Mucosa of rectum (tissue), 2 donors: ENCODE measurements around the gene TMEFF2.
A peak's percentile ranks its signal among the peaks of the same experiment; 100 is the strongest.

Experiments used
- H3K27ac ChIP-seq, 2 donors: one replicate each; pipeline ENCODE4 v1.7.0; 2013; ENCODE audit warnings: inconsistent platforms in 2 of 2, low read depth in 2 of 2, low read length in 2 of 2
- H3K27me3 ChIP-seq, 2 donors: one replicate each; pipeline ENCODE4 v1.7.0; 2013; ENCODE audit warnings: low read length in 2 of 2; ENCODE audit not compliant: control insufficient read depth in 2 of 2, insufficient read depth in 2 of 2
- H3K36me3 ChIP-seq, 2 donors: one replicate each; pipeline ENCODE4 v1.7.0; 2013; ENCODE audit warnings: low read length in 2 of 2; ENCODE audit not compliant: control insufficient read depth in 2 of 2, insufficient read depth in 2 of 2
- H3K4me1 ChIP-seq, 2 donors: one replicate each; pipeline ENCODE4 v1.7.0; 2013; ENCODE audit warnings: low read length in 2 of 2, mild to moderate bottlenecking in 1 of 2; ENCODE audit not compliant: control insufficient read depth in 2 of 2, insufficient read depth in 2 of 2
- H3K4me3 ChIP-seq, 2 donors: one replicate each; pipeline ENCODE4 v1.7.0; 2013; ENCODE audit warnings: low read length in 2 of 2
- H3K9ac ChIP-seq, 2 donors: one replicate each; pipeline ENCODE4 v1.7.0; 2013; ENCODE audit warnings: low read length in 2 of 2, low read depth in 1 of 2, mild to moderate bottlenecking in 1 of 2
- H3K9me3 ChIP-seq, 2 donors: one replicate each; pipeline ENCODE4 v1.7.0; 2013; ENCODE audit warnings: low read length in 2 of 2; ENCODE audit not compliant: control insufficient read depth in 2 of 2
- donor health status: healthy.
- donor health status: Normal muscosa, but diverticular disease.

The TMEFF2 gene

GRCh38 chr2:192206399-192206798 is 11.7 kb upstream of the TMEFF2 start:
- H3K9ac ChIP-seq = no peak overlapping the region
- no peaks in the 10 kb centered on the region for H3K9me3 ChIP-seq
- no peaks in the 10 kb centered on the region for H3K36me3 ChIP-seq
- H3K4me1 ChIP-seq = no peaks in the 10 kb centered on the region
- H3K27ac ChIP-seq = no peak overlapping the region
- H3K27me3 ChIP-seq = no peaks in the 10 kb centered on the region
- no peak overlapping the region for H3K4me3 ChIP-seq

GRCh38 chr2:192203876-192204275 is 9.1 kb upstream of the TMEFF2 start:
- H3K9ac ChIP-seq = no peak overlapping the region
- H3K36me3 ChIP-seq = no peaks in the 10 kb centered on the region
- no peaks in the 10 kb centered on the region for H3K27me3 ChIP-seq
- H3K27ac ChIP-seq = no peak overlapping the region
- no peaks in the 10 kb centered on the region for H3K9me3 ChIP-seq
- H3K4me3 ChIP-seq = no peak overlapping the region
- H3K4me1 ChIP-seq = no peaks in the 10 kb centered on the region

GRCh38 chr2:192202373-192202772 is 7.6 kb upstream of the TMEFF2 start:
- H3K27ac ChIP-seq = no peak overlapping the region
- no peaks in the 10 kb centered on the region for H3K36me3 ChIP-seq
- H3K27me3 ChIP-seq = peaks cover 10 to 12% of the 10 kb centered on the region in 2 donors
- no peaks in the 10 kb centered on the region for H3K9me3 ChIP-seq
- no peak overlapping the region for H3K4me3 ChIP-seq
- H3K9ac ChIP-seq = no peak overlapping the region
- no peaks in the 10 kb centered on the region for H3K4me1 ChIP-seq

GRCh38 chr2:192201116-192201515 is 6.4 kb upstream of the TMEFF2 start:
- no peak overlapping the region for H3K4me3 ChIP-seq
- H3K36me3 ChIP-seq = no peaks in the 10 kb centered on the region
- H3K27ac ChIP-seq = no peak overlapping the region
- no peaks in the 10 kb centered on the region for H3K4me1 ChIP-seq
- no peaks in the 10 kb centered on the region for H3K9me3 ChIP-seq
- H3K9ac ChIP-seq = no peak overlapping the region
- H3K27me3 ChIP-seq = peaks cover 18 to 23% of the 10 kb centered on the region in 2 donors

GRCh38 chr2:192197357-192197756 is 2.6 kb upstream of the TMEFF2 start:
- Histone ChIP-seq H3K36me3 (no peaks in the 10 kb centered on the region), H3K4me1 (peaks cover 2 to 7% of the 10 kb centered on the region in 2 donors), H3K27me3 (peaks cover 48 to 53% of the 10 kb centered on the region in 2 donors), H3K27ac (no peak overlapping the region), H3K9ac (no peak overlapping the region), H3K9me3 (no peaks in the 10 kb centered on the region), H3K4me3 (no peak overlapping the region)

- no peak overlapping the region for H3K27ac ChIP-seq
- H3K9ac ChIP-seq = no peak overlapping the region
- no peaks in the 10 kb centered on the region for H3K9me3 ChIP-seq
- H3K27me3 ChIP-seq = peaks cover 52 to 56% of the 10 kb centered on the region in 2 donors
- H3K36me3 ChIP-seq = no peaks in the 10 kb centered on the region
- peaks cover 2 to 7% of the 10 kb centered on the region in 2 donors for H3K4me1 ChIP-seq
- no peak overlapping the region for H3K4me3 ChIP-seq
These were observed 1.9 kb upstream of the TMEFF2 start for GRCh38 chr2:192196421-192197194.

DNA sequence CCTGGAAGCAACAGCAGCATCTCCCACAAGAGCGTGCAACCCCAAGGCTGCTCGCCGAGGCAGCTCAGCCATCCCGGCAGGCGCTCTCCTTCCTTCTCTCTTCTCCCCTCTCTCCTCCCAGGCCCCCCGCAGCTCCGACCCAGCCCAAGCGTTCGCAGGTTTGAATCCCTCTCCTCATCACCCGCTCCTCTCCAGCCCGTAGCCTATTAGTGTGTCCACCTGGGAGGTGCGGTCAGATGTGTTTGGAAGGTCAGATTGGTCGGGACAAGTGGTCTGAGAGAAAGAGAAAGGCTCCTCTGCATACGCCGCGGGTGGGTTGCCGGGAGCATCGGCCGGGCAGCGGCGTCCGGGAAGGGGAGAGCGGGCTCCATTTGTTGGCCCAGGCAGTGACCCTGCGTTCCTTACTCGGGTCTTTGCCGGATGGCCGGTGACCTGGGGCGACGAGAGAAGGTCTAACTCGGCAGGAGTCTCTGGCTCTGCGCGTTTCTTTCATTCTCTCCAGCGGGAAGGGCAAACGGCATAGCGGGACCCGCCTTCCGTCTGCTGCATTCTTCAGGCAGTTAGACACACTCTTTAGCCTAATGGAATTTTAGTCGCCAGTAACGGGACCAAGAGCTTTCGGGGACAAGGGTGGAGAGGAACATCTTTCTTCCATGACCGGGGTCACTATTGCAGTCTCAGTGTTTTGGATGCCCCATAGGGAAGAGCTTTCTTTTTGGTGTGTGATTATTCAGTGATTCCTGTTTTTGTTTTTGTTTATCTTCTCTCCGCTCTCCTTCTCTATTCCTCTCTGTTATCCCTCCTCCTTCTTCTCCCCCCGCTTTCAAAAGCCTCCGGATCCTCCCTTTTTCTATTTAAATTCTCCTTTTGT is 1.1 kb upstream of the TMEFF2 start:
- peak overlapping the region; percentile 44 to 68 for H3K4me3 ChIP-seq
- no peaks in the 10 kb centered on the region for H3K9me3 ChIP-seq
- H3K4me1 ChIP-seq = peaks cover 2 to 7% of the 10 kb centered on the region in 2 donors
- H3K27me3 ChIP-seq = peaks cover 55 to 60% of the 10 kb centered on the region in 2 donors
- H3K27ac ChIP-seq = no peak overlapping the region
- no peak overlapping the region for H3K9ac ChIP-seq
- H3K36me3 ChIP-seq = no peaks in the 10 kb centered on the region

DNA sequence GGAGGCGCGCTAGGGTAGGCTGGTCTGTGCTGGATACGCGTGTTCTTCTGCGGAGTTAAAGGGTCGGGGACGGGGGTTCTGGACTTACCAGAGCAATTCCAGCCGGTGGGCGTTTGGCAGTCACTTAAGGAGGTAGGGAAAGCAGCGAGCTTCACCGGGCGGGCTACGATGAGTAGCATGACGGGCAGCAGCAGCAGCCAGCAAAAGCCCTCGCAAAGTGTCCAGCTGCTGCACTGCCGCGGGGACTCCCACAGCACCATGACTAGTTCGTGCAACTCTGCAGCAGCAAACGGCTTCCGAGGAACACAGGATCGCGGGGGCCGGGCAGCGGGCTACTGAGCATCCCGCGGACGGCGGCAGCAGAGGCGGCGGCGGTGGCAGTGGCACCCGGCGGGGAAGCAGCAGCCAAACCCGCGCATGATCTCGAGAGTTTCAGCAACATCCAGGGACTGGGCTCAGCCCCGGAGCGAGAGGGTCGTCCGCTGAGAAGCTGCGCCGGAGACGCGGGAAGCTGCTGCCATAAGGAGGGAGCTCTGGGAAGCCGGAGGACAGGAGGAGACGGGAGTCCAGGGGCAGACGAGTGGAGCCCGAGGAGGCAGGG is 368 bp downstream of the TMEFF2 start:
- H3K27me3 ChIP-seq = peaks cover 55 to 60% of the 10 kb centered on the region in 2 donors
- H3K27ac ChIP-seq = no peak overlapping the region
- no peaks in the 10 kb centered on the region for H3K9me3 ChIP-seq
- no peak overlapping the region for H3K9ac ChIP-seq
- peak overlapping the region; percentile 44 to 68 for H3K4me3 ChIP-seq
- H3K36me3 ChIP-seq = no peaks in the 10 kb centered on the region
- peaks cover 2 to 7% of the 10 kb centered on the region in 2 donors for H3K4me1 ChIP-seq

DNA sequence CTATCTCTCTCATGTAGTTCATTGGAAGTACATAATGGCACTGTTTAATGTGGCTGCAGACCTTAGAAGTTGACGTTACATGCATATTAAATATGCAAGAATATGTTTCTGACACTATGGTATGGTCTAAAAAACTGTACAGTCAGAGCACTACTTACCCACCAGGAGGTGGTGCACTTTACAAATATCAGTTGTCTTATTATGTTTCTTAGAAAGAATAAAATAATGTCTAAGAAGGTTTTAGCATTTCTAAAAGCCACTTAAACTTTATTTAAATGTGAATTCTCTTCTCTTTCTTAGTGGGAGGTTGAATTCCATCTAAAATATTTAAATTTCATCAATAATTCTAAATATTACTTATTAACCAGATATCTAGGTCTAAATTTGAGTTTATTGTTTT is 4.3 kb downstream of the TMEFF2 start:
- no peaks in the 10 kb centered on the region for H3K9me3 ChIP-seq
- peaks cover 30 to 31% of the 10 kb centered on the region in 2 donors for H3K27me3 ChIP-seq
- no peaks in the 10 kb centered on the region for H3K36me3 ChIP-seq
- H3K4me3 ChIP-seq = no peak overlapping the region
- no peak overlapping the region for H3K9ac ChIP-seq
- no peak overlapping the region for H3K27ac ChIP-seq
- H3K4me1 ChIP-seq = peaks cover 1 to 2% of the 10 kb centered on the region in 2 donors

GRCh38 chr2:192186806-192187205 is 7.9 kb downstream of the TMEFF2 start:
- H3K27me3 ChIP-seq = peaks cover 4 to 5% of the 10 kb centered on the region in 2 donors
- H3K4me3 ChIP-seq = no peak overlapping the region
- no peak overlapping the region for H3K9ac ChIP-seq
- no peaks in the 10 kb centered on the region for H3K4me1 ChIP-seq
- H3K36me3 ChIP-seq = no peaks in the 10 kb centered on the region
- no peak overlapping the region for H3K27ac ChIP-seq
- H3K9me3 ChIP-seq = no peaks in the 10 kb centered on the region
